Subcutaneous adipose tissue (tissue), 4 donors: ENCODE measurements around the gene SPTLC2. TPM values are rescaled to one million over a fixed set of nuclear protein-coding genes. Genes with fewer than 3 reads are reported as not detected.

ENCODE experiments used
- total RNA-seq, 4 donors: library from RNA; depleted of rRNA; stranded (reverse); fragments of >200 nt; gene quantifications; one replicate each; pipeline ENCODE4 v1.1.0, GENCODE V29; 2016
- TF ChIP-seq, protein P1 (sequence below): fragments of 450-650 bp; IDR thresholded peaks from one replicate; pipeline ENCODE4 v1.5.1; 2016; ENCODE audit warnings: low read depth, mild to moderate bottlenecking, control low read depth, antibody characterized with exemption, moderate library complexity

The SPTLC2 gene, protein sequence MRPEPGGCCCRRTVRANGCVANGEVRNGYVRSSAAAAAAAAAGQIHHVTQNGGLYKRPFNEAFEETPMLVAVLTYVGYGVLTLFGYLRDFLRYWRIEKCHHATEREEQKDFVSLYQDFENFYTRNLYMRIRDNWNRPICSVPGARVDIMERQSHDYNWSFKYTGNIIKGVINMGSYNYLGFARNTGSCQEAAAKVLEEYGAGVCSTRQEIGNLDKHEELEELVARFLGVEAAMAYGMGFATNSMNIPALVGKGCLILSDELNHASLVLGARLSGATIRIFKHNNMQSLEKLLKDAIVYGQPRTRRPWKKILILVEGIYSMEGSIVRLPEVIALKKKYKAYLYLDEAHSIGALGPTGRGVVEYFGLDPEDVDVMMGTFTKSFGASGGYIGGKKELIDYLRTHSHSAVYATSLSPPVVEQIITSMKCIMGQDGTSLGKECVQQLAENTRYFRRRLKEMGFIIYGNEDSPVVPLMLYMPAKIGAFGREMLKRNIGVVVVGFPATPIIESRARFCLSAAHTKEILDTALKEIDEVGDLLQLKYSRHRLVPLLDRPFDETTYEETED
- 10 to 100 TPM; 48.1 to 61.8 (median 56.3) TPM for total RNA-seq

DNA sequence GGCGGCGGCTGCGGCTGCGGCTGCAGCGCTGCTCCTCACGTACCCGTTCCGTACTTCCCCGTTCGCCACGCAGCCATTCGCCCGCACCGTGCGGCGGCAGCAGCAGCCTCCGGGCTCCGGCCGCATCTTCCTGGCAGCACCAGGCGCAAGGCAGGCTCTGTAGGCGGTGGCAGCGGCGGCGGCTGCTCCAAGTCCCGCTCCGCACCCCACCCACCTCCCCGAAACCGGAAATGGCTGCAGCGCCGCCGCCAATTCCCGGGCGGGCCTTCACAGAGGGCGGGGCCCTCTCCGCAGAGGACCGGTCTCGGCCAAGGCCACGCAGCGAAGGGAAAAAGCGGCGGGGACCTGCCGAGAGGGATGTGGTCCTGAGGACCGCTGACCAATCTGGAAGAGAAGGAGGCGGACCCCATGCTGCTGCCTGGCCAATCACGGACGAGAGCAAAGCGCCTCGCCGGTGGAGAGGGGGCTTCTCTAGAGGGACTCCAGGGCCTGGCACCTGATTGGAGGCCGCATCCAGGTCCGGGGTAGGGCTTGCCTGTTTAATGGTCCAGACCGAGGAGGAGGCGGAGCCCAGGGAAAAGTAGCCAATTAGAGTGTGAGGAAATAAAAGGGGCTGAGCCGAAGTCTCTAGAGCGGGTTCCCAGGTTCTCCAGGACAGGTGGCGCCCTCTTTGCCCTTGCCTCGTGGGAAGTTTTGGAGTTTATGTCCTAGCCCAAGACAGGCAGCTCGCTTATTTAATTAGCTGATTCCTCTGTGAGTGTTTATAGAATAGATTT, at the start of gene SPTLC2:
Gene SPTLC2, minus strand, starts transcription at position 184 of the 776 bp plus-strand sequence. Its CDS starts 58 bp downstream, at position 126.
- TF ChIP-seq, protein P1, sequence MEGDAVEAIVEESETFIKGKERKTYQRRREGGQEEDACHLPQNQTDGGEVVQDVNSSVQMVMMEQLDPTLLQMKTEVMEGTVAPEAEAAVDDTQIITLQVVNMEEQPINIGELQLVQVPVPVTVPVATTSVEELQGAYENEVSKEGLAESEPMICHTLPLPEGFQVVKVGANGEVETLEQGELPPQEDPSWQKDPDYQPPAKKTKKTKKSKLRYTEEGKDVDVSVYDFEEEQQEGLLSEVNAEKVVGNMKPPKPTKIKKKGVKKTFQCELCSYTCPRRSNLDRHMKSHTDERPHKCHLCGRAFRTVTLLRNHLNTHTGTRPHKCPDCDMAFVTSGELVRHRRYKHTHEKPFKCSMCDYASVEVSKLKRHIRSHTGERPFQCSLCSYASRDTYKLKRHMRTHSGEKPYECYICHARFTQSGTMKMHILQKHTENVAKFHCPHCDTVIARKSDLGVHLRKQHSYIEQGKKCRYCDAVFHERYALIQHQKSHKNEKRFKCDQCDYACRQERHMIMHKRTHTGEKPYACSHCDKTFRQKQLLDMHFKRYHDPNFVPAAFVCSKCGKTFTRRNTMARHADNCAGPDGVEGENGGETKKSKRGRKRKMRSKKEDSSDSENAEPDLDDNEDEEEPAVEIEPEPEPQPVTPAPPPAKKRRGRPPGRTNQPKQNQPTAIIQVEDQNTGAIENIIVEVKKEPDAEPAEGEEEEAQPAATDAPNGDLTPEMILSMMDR, result no peak

DNA sequence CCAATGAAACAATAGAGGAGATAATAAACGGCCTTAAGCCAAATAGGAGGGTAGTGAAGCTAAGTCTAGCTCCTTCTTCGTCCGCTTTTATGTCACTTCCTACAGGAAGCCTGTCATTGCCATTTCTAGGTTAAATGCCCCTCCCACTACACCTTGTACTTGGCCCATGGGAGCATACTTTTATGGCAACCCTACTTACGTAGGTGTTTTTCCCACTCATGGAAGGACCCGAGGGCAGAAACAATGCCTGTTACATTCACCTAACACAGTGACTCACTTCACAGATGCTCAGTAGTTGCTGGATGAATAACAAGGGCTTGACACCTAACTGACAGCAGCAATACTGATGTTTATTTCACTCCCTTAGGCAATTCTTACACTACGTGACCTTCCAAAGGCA, 46.9 kb upstream of the SPTLC2 start:
- TF ChIP-seq, protein P1, result no peak

DNA sequence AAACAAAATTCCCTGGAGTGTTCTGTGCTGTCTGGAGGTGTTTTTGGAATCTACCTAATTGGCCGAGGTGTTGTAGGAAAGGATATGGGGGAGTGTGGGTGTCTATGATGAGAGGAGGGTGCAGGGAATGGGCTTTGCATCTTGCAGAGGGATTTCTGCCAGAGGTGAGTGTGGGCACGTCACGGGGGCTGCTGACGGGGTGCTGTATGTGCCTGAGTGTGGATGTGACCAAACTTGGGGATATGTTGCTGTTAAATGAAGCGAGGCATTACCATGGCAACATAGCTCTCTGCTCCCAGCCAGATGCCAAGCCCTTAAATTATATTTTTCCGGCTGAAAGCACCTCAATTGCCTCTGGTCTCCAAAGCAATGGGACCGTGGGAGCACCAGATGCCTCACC, 44.3 kb upstream of the SPTLC2 start:
- TF ChIP-seq, protein P1, result no peak

DNA sequence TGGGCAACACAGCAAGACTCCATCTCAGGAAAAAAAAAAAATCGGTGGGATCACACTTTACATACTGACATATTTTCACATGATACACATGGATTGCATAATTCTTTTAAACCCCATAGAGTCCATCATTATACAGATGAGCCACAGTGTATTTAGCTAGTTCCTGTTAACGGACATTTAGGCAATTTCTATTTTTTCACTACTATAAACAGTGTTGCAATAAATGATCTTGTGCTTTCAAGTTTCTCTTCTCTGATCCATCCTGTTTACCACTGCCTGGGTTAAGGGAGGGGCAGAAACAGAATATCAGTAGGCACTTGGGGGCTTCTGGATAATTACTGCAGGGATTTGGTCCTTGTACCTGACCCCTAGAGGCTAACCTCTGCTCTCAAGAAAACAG, 43.4 kb upstream of the SPTLC2 start:
- TF ChIP-seq, protein P1, result no peak

DNA sequence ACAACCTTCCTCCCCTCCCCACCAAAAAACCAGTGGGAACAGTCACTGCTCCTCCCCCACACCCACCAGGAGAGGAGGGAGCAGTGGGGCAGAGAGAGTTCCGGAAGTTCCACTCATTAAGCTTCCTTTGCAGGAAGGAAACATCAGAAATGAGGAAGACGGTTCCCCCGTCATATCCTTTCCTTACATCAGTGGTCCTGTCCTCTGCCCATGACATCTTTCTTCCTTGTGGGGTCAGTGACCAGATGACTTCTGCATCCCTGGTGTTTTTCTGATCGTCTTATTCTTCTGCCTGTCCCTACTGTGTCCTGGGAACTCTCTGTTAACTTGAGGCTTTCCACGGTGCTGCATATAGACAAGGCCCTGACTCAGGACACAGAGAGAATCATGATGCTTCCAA, 40.8 kb upstream of the SPTLC2 start:
- TF ChIP-seq, protein P1, result no peak

DNA sequence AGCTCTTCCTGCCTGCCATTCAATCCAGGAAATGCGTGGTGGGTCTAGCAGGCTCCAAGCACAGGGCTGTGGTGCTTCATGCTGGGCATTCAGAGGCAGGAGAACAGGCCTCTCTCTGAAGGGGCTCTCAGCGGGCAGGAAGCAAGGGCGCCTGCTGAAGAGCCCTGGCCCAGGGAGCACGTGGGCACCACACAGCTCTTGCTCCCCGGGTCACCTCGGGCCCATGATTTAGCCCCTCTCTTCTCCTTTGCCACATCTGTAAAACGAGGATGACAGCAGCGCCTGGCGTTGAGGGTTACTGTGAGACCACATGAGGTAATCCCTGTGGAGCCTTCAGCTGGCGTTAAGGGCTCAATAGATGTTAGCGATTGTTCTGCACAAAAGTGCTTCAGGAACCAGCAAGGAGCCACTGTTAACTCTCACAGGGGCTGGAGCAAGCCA, 37.6 kb upstream of the SPTLC2 start:
- TF ChIP-seq, protein P1, result no peak

DNA sequence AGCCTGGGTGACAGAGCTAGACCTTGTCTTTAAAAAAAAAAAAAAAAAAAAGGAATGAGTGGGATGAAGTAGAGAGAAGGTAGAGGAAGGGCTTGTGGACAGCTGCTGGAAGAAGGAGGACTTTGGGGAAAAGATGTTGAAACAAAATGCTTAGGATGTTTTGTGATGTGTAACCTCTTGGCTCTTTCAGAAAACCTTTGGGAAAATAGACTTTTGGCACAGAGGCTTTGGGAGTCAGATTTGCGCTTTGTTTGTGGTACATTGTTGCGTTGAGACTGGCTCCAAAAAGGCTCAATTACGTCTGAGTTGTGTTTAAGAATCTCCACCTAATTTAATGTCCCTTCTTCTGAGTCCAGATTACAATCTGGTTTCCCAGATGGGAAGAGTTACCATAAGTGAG, 32.9 kb upstream of the SPTLC2 start:
- TF ChIP-seq, protein P1, result no peak
